ENCODE data around the gene SEMA6B.
"Not testable (repeated sequence)": the region's sequence is repeated elsewhere in the genome, so short reads cannot be mapped to it uniquely, and the experiment has no call there.

Gene SEMA6B

GRCh38 chr19:4570402-4570801 is 10.9 kb upstream of the SEMA6B start:
- no peak for DNase-seq

GRCh38 chr19:4568886-4569285 is 9.4 kb upstream of the SEMA6B start:
- DNase-seq: no peak

GRCh38 chr19:4567584-4568071 is 8.1 kb upstream of the SEMA6B start:
- no peak for DNase-seq

- no peak for DNase-seq
These were observed 7.0 kb upstream of the SEMA6B start for GRCh38 chr19:4566402-4567051.

- not testable (repeated sequence) for DNase-seq
These were observed 4.1 kb upstream of the SEMA6B start for GRCh38 chr19:4563562-4563961.

GRCh38 chr19:4562085-4562484 is 2.6 kb upstream of the SEMA6B start:
- not testable (repeated sequence) for DNase-seq

- no peak for DNase-seq
These were observed 1.2 kb downstream of the SEMA6B start for GRCh38 chr19:4557971-4558941.

- no peak for DNase-seq
These were observed 2.1 kb downstream of the SEMA6B start for GRCh38 chr19:4557144-4557970.

GRCh38 chr19:4556597-4557127 is 2.8 kb downstream of the SEMA6B start:
- DNase-seq: peak; percentile 34

- DNase-seq: no peak
These were observed 3.6 kb downstream of the SEMA6B start for GRCh38 chr19:4555657-4556561.

- no peak for DNase-seq
These were observed 4.8 kb downstream of the SEMA6B start for GRCh38 chr19:4554717-4555116.

- DNase-seq: no peak
These were observed 5.7 kb downstream of the SEMA6B start for GRCh38 chr19:4553775-4554174.

- DNase-seq: no peak
These were observed 6.3 kb downstream of the SEMA6B start for GRCh38 chr19:4553092-4553695.

GRCh38 chr19:4552525-4552819 is 7.0 kb downstream of the SEMA6B start:
- no peak for DNase-seq

- no peak for DNase-seq
These were observed 8.9 kb downstream of the SEMA6B start for GRCh38 chr19:4550479-4551050.

GRCh38 chr19:4550018-4550417 is 9.5 kb downstream of the SEMA6B start:
- no peak for DNase-seq

GRCh38 chr19:4548238-4548584 is 11.3 kb downstream of the SEMA6B start:
- no peak for DNase-seq

- DNase-seq: peak; percentile 90
These were observed 11.9 kb downstream of the SEMA6B start for GRCh38 chr19:4547303-4548237.

GRCh38 chr19:4543842-4544647 is 15.4 kb downstream of the SEMA6B start:
- DNase-seq: no peak
